ENCODE measurements around the gene CNTNAP5.

DNA sequence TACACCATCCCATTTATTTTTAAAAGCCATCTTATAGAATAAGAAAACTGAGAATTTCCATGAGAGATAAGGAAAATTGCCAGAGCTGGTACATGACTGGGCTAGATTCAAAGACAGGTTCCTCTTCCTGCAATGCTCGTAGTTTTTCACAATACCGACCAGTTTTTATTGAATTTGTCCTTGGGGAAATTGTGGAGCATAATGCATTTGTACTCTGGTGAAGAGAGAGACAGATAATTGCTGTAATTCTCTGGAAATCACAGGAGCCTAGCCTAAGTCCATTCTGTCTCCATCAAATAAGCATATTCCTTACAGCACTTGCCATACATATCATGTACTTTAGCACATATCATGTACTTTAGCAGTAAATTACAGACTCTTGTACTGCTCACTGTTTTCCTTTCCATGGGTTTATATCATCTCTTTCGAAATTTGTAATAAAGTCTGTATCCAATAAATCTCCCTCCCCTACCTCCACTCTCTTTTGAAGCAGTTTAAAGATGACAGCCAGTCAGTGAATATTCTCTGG lies 355.2 kb downstream of the CNTNAP5 start:
- TF ChIP-seq MTA3 (IDR thresholded peaks at IDR 0.05; ENCODE audit: borderline replicate concordance) (no peak), ARID3A (IDR thresholded peaks at IDR 0.05; ENCODE audit: borderline replicate concordance, low read depth, low read length) (no peak)

All from K562 (cell line).